ENCODE results near the gene OR52K1.

- TF ChIP-seq CTCF (IDR thresholded peaks at IDR 0.05) (no peak), POLR2AphosphoS5 (IDR thresholded peaks at IDR 0.05) (no peak)
Measured at GRCh38 chr11:4508886-4509285, 26.4 kb downstream of the OR52K1 start.

All from transverse colon (tissue), 4 donors.